T-helper 1 cell treated with Interleukin-12 subunit alpha and Interleukin-12 subunit beta and Interleukin-4 antibody, amounts not matched to agents 30 ng/mL and 1 ng/mL, for 36 hours (primary cell): ENCODE results near the gene GIMAP8. TPM values are rescaled to one million over a fixed set of nuclear protein-coding genes. Genes with fewer than 3 reads are reported as not detected.

Experiments used
- intact Hi-C: fragments of 100-400 bp; cut with micrococcal nuclease; formaldehyde crosslinking; loops from one replicate; pipeline ENCODE4 v1.15.1; 2024
- total RNA-seq: library from RNA; stranded (reverse); gene quantifications from 2 replicates; pipeline ENCODE4 v1.2.3, GENCODE V29; 2022

Gene GIMAP8
- total RNA-seq: 54.3 and 54.5 TPM in 2 replicates

GRCh38 chr7:150450491-150451001 lies at the start of gene GIMAP8:
Gene GIMAP8, plus strand, starts transcription at chr7:150450630. Its CDS starts 16,069 bp downstream, at chr7:150466699.
- intact Hi-C loops: loop anchor here (1.0 to 2.0 kb wide), 9 partner anchors 31 to 288 kb away; partner anchors contain the start of genes GIMAP7 and ZNF775

DNA sequence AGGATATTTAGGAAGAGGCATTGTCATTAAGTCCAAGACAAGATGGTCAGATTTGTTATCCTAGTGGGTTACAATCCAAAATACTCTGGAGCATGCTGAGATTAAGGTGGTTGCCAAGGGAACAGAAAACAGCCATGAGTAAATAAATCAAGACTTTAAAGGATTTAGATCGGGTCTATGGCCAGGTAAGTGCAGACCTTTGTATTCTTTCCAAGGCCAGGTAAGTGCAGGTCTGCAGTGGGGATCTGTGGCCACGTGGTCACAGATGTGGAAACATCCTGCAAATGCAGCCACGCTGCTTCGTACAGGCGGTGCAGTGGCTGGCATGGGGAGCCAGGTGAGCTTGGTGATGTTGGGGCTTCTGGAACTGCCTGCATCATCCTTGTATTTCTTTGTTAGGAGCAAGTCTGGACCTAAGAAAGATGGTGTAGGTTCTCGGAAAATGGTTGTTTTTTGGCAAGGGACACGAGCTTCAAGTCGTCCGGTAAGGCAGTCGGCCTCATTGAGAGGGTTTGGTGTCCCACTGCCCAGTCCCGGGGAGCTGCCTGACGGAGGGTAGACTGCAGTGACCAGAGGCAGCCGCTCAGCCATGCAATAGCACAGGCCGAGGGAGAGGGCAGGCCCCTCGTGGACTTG lies 49.5 kb upstream of the GIMAP8 start:
- intact Hi-C loops: loop anchor here (10.0 kb wide), 1 partner anchor 1376 kb away; the partner anchor contains the start of gene PDIA4

DNA sequence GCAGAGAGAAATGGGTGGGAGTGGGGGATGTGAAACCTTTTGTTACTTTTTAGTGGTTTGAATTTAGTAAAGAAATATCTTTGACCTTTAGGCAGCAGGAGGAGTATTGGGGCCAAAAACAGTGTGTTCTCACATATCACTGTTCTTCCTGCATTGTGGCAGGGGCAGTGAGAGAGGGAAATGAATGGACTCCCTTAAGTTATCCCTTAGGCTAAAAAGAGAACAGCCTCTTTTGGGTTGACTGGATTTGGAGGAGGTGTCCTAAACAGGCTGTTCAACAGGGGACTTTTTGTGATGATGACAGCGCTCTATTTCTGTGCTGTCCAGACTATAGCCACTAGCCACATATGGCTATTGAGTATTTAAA lies 49.0 kb upstream of the GIMAP8 start:
- intact Hi-C loops: loop anchor here (10.0 kb wide), 1 partner anchor 1377 kb away; the partner anchor contains the start of gene PDIA4

DNA sequence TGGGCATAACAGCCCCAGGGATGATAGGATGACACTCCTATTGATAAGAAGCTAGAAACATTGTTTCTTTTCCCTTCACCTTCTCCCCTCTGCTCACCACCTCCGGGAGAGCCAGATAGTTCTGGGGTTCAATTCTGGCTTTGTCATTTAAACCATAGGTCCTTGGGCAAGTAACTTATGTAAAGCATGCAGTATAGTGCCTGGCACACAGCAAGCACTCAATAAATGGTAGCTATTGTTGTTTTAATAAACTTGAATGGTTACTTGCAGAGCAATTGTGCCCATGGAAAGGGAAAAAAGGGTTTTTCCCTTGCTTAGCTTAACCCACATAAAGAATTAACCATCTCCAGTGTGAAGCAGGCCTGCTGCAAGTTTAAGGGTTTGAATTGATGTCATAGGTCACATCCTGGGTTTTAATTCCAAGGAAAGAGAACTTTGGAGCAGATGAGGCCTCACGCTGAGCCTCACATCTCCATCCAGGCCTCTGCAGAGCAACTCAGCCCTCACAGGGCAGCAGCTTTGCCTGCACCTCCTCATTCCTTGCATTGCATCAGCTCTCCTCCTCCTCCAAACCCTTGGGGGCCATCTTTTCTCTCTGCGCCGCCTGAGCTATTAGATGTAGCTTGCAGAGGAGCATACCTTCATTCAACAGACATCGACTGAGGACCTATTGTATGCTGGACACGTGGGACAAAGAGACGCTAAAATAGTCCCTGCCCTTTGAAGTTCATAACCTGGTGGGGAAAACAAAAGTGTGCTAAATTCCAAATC lies 48.4 kb upstream of the GIMAP8 start:
- intact Hi-C loops: loop anchor here (10.0 kb wide), 1 partner anchor 1377 kb away; the partner anchor contains the start of gene PDIA4

- intact Hi-C loops: loop anchor here (10.0 kb wide), 1 partner anchor 1378 kb away; the partner anchor contains the start of gene PDIA4
Measured at GRCh38 chr7:150402671-150403321, 47.6 kb upstream of the GIMAP8 start.

DNA sequence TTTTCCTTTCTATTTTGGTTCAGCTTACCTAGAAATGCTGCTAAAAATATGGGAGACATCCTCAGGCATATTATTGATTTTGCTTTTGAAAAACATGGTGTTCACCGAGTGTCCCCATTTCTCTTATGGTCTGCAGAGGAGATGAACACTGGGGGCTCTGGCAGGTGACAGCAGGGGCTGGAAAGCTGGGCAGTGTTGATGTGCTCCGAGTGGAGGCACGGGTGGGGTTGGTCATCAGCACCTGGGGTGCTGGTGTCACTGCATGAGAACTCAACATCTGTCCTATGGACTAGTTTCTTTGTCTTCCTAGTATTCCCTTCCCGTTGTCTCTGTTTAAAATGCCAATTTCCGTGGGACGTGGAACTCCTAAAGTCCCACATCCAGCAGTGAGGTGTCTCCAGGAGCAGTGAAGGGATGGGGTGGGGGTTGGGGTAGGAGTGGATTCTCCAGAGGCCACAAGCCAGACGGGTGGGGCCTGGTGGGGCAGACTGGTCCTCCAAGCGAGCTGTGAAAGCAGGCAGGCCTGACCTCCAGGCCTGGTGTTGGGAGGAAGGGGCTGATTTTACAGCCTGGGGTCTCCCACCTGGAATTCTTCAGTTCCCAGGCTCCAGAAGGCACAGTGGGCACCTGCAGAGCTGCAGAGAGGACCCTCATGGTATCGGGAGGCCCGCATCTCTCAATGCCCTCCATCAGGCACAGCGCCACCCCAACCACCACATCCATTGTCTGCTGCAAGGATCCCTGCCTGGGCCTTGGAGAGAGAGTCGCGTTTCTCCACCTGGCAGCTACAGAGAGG lies 46.9 kb upstream of the GIMAP8 start:
- intact Hi-C loops: loop anchor here (2.0 to 10.0 kb wide), 2 partner anchors 35 to 1379 kb away; partner anchors contain the start of genes PDIA4 and REPIN1

GRCh38 chr7:150404172-150404804 lies 46.1 kb upstream of the GIMAP8 start:
- intact Hi-C loops: loop anchor here (2.0 to 10.0 kb wide), 2 partner anchors 35 to 1379 kb away; partner anchors contain the start of genes PDIA4 and REPIN1

GRCh38 chr7:150404805-150405583 lies 45.4 kb upstream of the GIMAP8 start:
- intact Hi-C loops: loop anchor here (1.0 to 10.0 kb wide), 8 partner anchors 16 to 1380 kb away; partner anchors contain the start of genes PDIA4, REPIN1 and ZNF775

GRCh38 chr7:150405584-150406311 lies 44.7 kb upstream of the GIMAP8 start:
- intact Hi-C loops: loop anchor here (1.0 to 10.0 kb wide), 11 partner anchors 16 to 1381 kb away; partner anchors contain the start of genes GIMAP8, PDIA4, REPIN1 and ZNF775

DNA sequence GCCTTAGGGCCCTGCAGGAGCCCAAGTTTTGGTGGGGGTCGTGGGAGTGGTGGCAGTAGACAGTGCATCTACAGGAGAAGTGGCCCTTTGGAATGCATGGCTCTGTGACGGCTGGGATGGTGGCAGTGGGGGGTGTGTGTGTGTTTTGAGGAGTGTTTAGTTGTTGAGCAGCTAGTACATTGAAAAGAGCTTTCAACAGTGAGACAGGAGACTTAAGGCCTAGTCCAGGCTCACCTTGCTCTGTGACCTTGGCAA lies 44.2 kb upstream of the GIMAP8 start:
- intact Hi-C loops: loop anchor here (2.0 to 10.0 kb wide), 4 partner anchors 29 to 1381 kb away; partner anchors contain the start of genes GIMAP8, PDIA4 and ZNF862

GRCh38 chr7:150406567-150407421 lies 43.6 kb upstream of the GIMAP8 start:
- intact Hi-C loops: loop anchor here (2.0 to 10.0 kb wide), 4 partner anchors 28 to 1382 kb away; partner anchors contain the start of genes GIMAP8, PDIA4 and ZNF862

DNA sequence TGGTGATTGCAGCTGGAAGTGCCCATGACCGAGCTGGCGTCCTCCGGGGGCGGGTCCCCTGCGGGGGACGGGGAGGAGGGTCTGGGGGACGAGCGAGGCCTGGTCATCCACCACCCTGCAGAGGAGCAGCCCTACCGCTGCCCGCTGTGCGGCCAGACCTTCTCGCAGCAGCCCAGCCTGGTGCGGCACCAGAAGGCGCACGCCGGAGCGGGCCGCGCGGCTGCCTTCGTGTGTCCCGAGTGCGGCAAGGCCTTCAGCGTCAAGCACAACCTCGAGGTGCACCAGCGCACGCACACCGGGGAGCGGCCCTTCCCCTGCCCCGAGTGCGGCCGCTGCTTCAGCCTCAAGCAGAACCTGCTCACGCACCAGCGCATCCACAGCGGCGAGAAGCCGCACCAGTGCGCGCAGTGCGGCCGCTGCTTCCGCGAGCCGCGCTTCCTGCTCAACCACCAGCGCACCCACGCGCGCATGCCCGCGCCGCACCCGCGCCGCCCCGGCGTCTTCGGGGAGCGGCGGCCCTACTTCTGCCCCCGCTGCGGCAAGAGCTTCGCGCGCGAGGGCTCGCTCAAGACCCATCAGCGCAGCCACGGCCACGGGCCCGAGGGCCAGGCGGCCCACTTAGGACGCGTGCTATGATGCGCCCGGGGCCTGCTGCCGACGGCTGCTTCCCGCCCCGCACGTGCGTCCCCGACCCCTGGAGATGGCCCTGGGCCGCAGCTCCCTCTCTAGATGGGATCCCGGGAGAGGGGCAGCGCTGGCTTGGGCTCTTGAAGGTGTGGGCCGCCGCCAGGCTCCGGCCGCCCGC lies 42.6 kb upstream of the GIMAP8 start:
- intact Hi-C loops: loop anchor here (2.0 to 10.0 kb wide), 4 partner anchors 27 to 1383 kb away; partner anchors contain the start of genes GIMAP8, PDIA4 and ZNF862

DNA sequence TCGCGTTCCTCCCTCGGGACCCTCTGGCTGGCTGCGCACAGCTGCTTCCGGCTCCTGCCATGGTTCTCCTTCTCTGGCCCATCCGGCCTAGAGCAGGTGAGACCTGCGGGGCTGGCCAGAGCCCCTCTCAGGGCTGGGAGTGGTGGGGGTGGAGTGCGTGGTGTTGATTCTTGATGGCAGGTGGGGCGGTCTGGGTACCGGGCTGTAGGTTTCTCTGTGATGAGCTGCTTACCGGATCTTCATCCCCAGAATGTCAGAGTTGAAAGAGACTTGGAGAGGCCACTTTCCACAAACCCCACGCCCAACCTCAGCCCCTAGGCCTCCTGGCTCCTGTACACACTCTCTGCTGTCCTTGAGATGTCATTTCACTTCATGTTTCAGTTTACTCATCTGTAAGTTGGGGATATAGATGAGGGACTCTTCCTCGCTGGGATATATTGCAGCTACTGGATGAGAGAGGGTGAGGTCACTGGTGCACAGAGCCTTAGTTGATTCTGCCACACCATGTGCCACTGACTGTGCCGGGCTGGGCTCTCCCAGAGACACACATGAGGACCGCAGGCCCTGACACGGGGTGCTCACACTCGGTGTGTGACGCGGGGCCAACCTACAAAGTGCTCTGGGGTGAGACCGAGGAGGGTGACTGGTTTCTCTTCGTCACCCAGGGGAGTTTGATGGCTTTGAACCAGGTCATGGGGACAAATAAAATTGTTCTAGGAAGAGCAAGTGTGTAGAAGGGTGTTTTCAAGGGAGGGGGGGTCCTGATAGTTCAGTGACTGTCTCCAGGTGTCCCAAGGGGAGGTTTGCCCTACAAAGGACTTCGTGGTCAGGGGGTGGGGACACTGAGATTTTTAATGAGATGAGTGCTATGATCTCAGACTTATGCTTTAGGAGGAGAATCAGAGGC lies 41.8 kb upstream of the GIMAP8 start:
- intact Hi-C loops: loop anchor here (10.0 kb wide), 1 partner anchor 1384 kb away; the partner anchor contains the start of gene PDIA4

DNA sequence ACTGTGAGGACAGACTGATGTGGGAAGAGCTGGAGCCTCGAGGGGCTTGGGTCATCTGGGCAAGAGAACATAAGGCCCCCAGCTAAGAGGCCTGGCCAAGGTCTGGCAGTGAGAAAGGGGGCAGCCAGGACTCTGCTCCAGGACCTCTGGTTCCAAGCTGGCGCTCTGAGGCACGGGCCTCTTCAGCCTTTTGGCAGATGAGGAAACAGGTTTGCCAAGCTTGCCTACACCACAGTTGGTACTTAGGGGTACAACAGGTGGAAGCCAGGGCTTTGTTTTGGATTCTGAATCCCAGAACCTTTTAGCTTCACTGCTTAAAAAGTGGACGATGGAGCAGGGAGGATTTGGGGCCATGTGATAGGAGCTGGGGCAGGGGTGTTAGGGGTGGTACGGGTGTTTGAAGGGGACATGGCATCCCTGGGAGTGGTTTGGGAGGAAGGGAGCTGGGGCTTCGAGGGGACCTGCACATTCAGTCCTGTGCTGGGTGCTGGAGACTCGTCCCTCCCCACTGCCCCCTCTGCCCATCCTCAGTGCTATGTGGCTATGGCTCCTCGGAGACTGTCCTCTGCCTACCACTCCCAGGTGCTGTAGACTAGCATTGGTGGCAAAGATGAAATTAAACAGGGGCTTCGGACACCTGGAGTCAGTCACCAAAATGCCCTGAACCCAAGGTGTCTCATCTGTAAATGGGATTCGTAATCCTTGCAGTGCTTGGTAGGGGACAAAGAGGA lies 41.0 kb upstream of the GIMAP8 start:
- intact Hi-C loops: loop anchor here (10.0 kb wide), 1 partner anchor 1385 kb away; the partner anchor contains the start of gene PDIA4

DNA sequence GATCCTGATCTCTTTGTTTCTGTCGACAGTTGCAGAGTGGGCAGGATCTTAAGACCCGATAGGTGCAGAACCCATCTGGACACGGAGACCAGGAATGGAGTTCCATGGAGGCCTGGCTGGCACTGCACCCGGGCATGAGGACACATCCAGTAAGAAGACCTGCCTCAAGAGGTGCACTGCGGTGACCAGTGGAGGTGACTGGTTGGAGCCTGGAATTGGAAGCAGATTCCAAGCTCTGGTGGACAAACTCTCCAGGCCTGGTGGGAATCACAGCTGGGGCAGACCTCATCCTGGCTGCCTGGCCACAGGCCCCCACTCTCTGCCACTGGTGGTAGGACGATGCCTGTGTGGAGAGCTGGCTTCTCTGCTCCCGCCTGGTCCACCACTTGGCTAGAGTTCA lies 40.3 kb upstream of the GIMAP8 start:
- intact Hi-C loops: no loop called here
